ENCODE results near the gene PGA4.
"Not testable (repeated sequence)": the region's sequence is repeated elsewhere in the genome, so short reads cannot be mapped to it uniquely, and the experiment has no call there.

- TF ChIP-seq POLR2A, CTCF (IDR thresholded peaks at IDR 0.05): not testable (repeated sequence)
These were observed 14.4 kb upstream of the PGA4 start for GRCh38 chr11:61207636-61208310.
